ENCODE results near the gene PRR19. TPM values are rescaled to one million over a fixed set of nuclear protein-coding genes. Genes with fewer than 3 reads are reported as not detected.

PRR19 gene
- total RNA-seq, 1 donor from 2014 or later: 0.52 TPM

DNA sequence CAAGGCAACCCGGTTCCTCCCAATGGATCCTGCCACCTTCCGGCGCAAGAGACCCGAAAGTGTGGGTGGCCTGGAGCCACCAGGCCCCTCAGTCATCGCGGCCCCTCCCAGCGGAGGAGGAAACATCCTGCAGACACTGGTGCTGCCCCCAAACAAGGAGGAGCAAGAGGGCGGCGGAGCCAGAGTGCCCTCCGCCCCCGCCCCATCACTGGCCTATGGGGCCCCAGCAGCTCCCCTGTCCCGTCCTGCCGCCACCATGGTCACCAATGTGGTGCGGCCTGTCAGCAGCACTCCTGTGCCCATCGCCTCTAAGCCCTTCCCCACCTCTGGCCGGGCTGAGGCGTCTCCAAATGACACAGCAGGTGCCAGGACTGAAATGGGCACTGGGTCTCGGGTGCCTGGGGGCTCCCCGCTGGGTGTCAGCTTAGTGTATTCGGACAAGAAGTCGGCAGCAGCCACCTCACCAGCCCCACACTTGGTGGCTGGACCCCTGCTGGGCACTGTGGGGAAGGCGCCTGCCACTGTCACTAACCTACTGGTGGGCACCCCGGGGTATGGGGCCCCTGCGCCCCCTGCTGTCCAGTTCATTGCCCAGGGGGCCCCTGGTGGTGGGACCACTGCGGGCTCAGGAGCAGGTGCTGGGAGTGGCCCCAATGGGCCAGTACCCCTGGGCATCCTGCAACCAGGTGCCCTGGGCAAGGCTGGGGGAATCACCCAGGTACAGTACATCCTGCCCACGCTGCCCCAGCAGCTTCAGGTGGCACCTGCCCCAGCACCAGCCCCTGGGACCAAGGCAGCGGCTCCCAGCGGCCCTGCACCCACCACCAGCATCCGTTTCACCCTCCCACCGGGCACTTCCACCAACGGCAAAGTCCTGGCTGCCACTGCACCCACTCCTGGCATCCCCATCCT is 11.2 kb upstream of the PRR19 start:
- no peaks in the 10 kb centered on the region for H3K27me3 ChIP-seq
- peak; percentile 47 for TF ChIP-seq CTCF (IDR thresholded peaks at IDR 0.05)
- no peak for DNase-seq
- H3K9me3 ChIP-seq: no peaks in the 10 kb centered on the region
- intact Hi-C loops (cut with DNase I): no loop called here
- H3K4me1 ChIP-seq: peaks cover 5% of the 10 kb centered on the region
- H3K4me3 ChIP-seq: no peak overlapping the region
- peak; percentile 13 for ATAC-seq
- H3K27ac ChIP-seq: no peak overlapping the region
- H3K36me3 ChIP-seq: peaks cover 81% of the 10 kb centered on the region

DNA sequence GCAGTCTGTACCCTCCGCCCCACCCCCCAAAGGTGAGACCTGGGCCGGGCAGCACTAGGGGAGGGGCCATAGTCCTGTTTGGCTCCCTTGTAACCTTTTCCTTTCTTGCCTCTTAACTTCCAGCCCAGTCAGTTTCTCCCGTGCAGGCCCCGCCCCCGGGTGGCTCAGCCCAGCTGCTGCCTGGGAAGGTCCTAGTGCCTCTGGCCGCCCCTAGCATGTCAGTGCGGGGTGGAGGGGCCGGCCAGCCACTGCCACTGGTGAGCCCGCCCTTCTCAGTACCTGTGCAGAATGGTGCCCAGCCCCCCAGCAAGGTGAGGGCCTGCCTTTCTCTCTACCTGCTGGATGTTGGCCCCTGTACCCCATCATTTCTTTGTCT is 10.5 kb upstream of the PRR19 start:
- Histone ChIP-seq H3K9me3 (no peaks in the 10 kb centered on the region), H3K4me1 (no peaks in the 10 kb centered on the region), H3K4me3 (no peak overlapping the region), H3K27ac (no peak overlapping the region), H3K36me3 (peaks cover 81% of the 10 kb centered on the region), H3K27me3 (no peaks in the 10 kb centered on the region)
- DNase-seq (no peak), ATAC-seq (no peak)
- intact Hi-C loops (cut with DNase I): no loop called here
- TF ChIP-seq CTCF (IDR thresholded peaks at IDR 0.05): no peak

DNA sequence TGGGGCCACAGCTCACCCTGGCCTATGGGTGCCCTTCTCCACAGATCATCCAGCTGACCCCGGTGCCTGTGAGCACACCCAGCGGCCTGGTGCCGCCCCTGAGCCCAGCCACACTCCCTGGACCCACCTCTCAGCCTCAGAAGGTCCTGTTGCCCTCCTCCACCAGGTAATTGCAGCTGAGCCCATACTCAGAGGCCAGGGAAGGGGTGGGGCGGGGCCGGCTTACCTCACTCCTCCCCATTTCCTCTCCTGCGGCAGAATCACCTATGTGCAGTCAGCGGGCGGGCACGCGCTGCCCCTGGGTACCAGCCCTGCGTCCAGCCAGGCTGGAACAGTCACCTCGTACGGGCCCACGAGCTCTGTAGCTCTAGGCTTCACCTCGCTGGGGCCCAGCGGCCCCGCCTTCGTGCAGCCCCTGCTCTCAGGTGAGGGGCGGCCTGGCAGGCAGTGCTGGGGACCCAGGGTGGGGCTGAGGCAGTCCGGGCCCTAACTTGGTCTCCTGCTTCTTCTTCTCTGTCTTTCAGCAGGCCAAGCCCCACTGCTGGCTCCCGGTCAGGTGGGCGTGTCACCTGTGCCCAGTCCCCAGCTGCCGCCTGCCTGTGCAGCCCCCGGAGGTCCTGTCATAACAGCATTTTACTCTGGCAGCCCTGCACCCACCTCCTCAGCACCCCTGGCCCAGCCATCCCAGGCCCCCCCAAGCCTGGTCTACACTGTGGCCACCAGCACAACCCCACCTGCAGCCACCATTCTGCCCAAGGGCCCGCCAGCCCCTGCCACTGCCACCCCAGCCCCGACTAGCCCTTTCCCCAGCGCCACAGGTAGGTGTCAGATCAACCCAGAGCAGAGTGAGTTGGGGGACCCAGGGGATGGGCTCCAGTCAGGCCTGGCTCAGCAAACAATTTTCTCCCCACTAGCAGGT is 9.6 kb upstream of the PRR19 start:
- no peaks in the 10 kb centered on the region for H3K27me3 ChIP-seq

DNA sequence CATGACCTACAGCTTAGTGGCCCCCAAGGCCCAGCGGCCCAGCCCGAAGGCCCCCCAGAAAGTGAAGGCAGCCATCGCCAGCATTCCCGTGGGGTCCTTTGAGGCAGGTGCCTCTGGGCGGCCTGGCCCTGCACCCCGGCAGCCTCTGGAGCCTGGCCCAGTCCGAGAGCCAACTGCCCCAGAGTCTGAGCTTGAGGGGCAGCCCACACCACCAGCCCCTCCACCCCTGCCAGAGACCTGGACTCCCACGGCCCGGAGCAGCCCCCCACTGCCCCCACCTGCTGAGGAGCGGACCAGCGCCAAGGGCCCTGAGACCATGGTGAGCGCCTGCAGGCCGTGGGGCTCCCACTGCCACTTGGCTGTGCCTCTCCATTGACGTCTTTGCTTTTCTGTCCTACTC is 9.0 kb upstream of the PRR19 start:
- TF ChIP-seq CTCF (IDR thresholded peaks at IDR 0.05): no peak
- no peak overlapping the region for H3K27ac ChIP-seq
- no peak overlapping the region for H3K4me3 ChIP-seq
- no peaks in the 10 kb centered on the region for H3K27me3 ChIP-seq
- no peaks in the 10 kb centered on the region for H3K9me3 ChIP-seq
- intact Hi-C loops (cut with DNase I): no loop called here
- no peak for DNase-seq
- H3K4me1 ChIP-seq: no peaks in the 10 kb centered on the region
- no peak for ATAC-seq
- H3K36me3 ChIP-seq: peaks cover 69% of the 10 kb centered on the region

More for the DNA sequence above, 9.6 kb upstream of the PRR19 start:
- ATAC-seq (no peak), DNase-seq (no peak)
- Histone ChIP-seq H3K9me3 (no peaks in the 10 kb centered on the region), H3K36me3 (peaks cover 76% of the 10 kb centered on the region), H3K27ac (no peak overlapping the region), H3K4me1 (no peaks in the 10 kb centered on the region), H3K4me3 (no peak overlapping the region)
- intact Hi-C loops (cut with DNase I): no loop called here
- no peak for TF ChIP-seq CTCF (IDR thresholded peaks at IDR 0.05)

DNA sequence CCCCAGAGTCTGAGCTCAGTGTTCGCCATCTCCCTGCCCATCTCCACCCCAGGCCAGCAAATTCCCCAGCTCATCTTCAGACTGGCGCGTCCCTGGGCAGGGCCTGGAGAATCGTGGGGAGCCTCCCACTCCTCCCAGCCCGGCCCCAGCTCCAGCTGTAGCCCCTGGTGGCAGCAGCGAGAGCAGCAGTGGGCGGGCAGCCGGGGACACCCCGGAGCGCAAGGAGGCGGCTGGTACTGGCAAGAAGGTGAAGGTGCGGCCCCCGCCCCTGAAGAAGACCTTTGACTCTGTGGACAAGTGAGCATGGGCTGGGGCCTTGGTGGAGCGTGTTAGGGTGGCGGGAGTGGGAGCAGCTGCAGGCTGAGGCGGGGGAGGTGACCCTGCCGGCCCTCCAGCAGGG is 8.4 kb upstream of the PRR19 start:
- TF ChIP-seq CTCF (IDR thresholded peaks at IDR 0.05): no peak
- no peak for DNase-seq
- intact Hi-C loops (cut with DNase I): no loop called here
- no peaks in the 10 kb centered on the region for H3K4me1 ChIP-seq
- H3K36me3 ChIP-seq: peaks cover 63% of the 10 kb centered on the region
- ATAC-seq: no peak
- H3K9me3 ChIP-seq: no peaks in the 10 kb centered on the region
- H3K27me3 ChIP-seq: no peaks in the 10 kb centered on the region
- no peak overlapping the region for H3K4me3 ChIP-seq
- no peak overlapping the region for H3K27ac ChIP-seq

All from upper lobe of right lung (tissue), 1 donor.